Fibroblast of lung (primary cell): Measurements from ENCODE around the gene PLA1A.

ENCODE experiments used
- EZH2 ChIP-seq: IDR thresholded peaks from 2 replicates; pipeline ENCODE4 v1.5.1; 2012; ENCODE audit warnings: low read length, control low read depth, mild to moderate bottlenecking; ENCODE audit errors: missing control alignments
- TF ChIP-seq, protein P1 (sequence below), 2 donors: IDR thresholded peaks in 1 of 2; conservative IDR thresholded peaks in 1 of 2; 1 replicate in 1 of 2; 2 replicates in 1 of 2; pipeline ENCODE4 v1.5.1; 2011 to 2012; ENCODE audit warnings: low read length in 2 of 2, control low read depth in 1 of 2, inconsistent platforms in 1 of 2, low read depth in 1 of 2, mild to moderate bottlenecking in 1 of 2

DNA sequence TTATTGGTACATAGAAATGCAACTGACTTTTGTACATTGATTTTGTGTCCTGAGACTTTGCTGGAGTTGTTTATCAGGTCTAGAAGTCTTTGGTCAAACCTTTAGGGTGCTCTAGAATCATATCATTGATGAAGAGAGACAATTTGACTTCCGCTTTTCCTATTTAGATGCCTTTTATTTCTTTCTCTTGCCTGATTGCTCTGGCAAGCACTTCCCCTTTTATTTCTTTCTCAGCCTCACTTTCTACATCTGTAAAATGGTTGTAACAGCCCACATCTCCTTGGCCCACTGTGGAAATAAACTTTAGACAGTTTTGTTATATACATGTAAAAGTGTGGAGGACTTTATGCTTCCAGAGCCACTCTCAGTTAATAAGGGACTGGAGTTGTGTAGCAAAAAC lies 14.0 kb downstream of the PLA1A start:
- TF ChIP-seq, protein P1, sequence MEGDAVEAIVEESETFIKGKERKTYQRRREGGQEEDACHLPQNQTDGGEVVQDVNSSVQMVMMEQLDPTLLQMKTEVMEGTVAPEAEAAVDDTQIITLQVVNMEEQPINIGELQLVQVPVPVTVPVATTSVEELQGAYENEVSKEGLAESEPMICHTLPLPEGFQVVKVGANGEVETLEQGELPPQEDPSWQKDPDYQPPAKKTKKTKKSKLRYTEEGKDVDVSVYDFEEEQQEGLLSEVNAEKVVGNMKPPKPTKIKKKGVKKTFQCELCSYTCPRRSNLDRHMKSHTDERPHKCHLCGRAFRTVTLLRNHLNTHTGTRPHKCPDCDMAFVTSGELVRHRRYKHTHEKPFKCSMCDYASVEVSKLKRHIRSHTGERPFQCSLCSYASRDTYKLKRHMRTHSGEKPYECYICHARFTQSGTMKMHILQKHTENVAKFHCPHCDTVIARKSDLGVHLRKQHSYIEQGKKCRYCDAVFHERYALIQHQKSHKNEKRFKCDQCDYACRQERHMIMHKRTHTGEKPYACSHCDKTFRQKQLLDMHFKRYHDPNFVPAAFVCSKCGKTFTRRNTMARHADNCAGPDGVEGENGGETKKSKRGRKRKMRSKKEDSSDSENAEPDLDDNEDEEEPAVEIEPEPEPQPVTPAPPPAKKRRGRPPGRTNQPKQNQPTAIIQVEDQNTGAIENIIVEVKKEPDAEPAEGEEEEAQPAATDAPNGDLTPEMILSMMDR (conservative IDR thresholded peaks at IDR 0.05 in 1 of 2, IDR thresholded peaks at IDR 0.05 in 1 of 2; ENCODE audit: low read depth in 1 of 2, low read length in 2 of 2), result no peak
- TF ChIP-seq EZH2, result no peak
